HFFc6 (cell line): Measurements from ENCODE around the gene TMEM179. TPM values are rescaled to one million over a fixed set of nuclear protein-coding genes. Genes with fewer than 3 reads are reported as not detected.
A peak's percentile ranks its signal among the peaks of the same experiment; 100 is the strongest.
"Not testable (repeated sequence)": the region's sequence is repeated elsewhere in the genome, so short reads cannot be mapped to it uniquely, and the experiment has no call there.

Experiments used
- DNase-seq: peaks from one replicate; pipeline ENCODE4 v3.0.0-alpha.2; 2018
- H3K27ac Mint-ChIP-seq: 2 replicates; pipeline ENCODE4 v1.8.0; 2020; ENCODE audit warnings: mild to moderate bottlenecking, mixed read lengths
- H3K27me3 Mint-ChIP-seq: 2 replicates; pipeline ENCODE4 v1.8.0; 2021; ENCODE audit warnings: mild to moderate bottlenecking, moderate library complexity, mixed read lengths; ENCODE audit not compliant: insufficient read depth
- H3K36me3 Mint-ChIP-seq: 2 replicates; pipeline ENCODE4 v1.8.0; 2021; ENCODE audit warnings: low read depth, mixed read lengths
- H3K4me1 Mint-ChIP-seq: 2 replicates; pipeline ENCODE4 v1.8.0; 2020; ENCODE audit warnings: low read depth, mixed read lengths
- H3K4me3 Mint-ChIP-seq: 2 replicates; pipeline ENCODE4 v1.8.0; 2020; ENCODE audit warnings: mild to moderate bottlenecking, moderate library complexity, mixed read lengths
- H3K9me3 Mint-ChIP-seq: 2 replicates; pipeline ENCODE4 v1.8.0; 2020; ENCODE audit warnings: mild to moderate bottlenecking, mixed read lengths
- CTCF ChIP-seq: fragments of 200-600 bp; sonication (generic); IDR thresholded peaks from 2 replicates; pipeline ENCODE4 v1.5.0; 2021; ENCODE audit warnings: antibody characterized with exemption, mild to moderate bottlenecking
- total RNA-seq, 6 experiments: library from RNA; stranded (reverse); fragmentation: NEBNext Ultra II Directional; extraction: Animal tissue kit (Norgen Biotek cat#: 25700); gene quantifications; 2 replicates in 1 of 6; 3 replicates in 5 of 6; pipeline ENCODE4 v1.2.3, GENCODE V29; 2021

The TMEM179 gene
- total RNA-seq, 6 experiments from 2014 or later = not detected

- peak; percentile 91 for TF ChIP-seq CTCF
- peaks cover 4% of the 10 kb centered on the region for H3K9me3 Mint-ChIP-seq
- H3K36me3 Mint-ChIP-seq = peaks cover under 1% of the 10 kb centered on the region; the same call in 1 of the 2 replicates
- peak; percentile 36 for DNase-seq
- H3K27me3 Mint-ChIP-seq = peaks cover 7% of the 10 kb centered on the region
- H3K4me1 Mint-ChIP-seq = peaks cover 3% of the 10 kb centered on the region; the same call in 1 of the 2 replicates
- no peak overlapping the region for H3K27ac Mint-ChIP-seq
- H3K4me3 Mint-ChIP-seq = no peak overlapping the region
Observed at GRCh38 chr14:104639885-104640548, 35.4 kb upstream of the TMEM179 start.

GRCh38 chr14:104639471-104639870, 34.9 kb upstream of the TMEM179 start:
- Mint-ChIP-seq H3K27me3 (peaks cover 5% of the 10 kb centered on the region), H3K36me3 (no peaks in the 10 kb centered on the region), H3K4me1 (no peaks in the 10 kb centered on the region), H3K4me3 (no peak overlapping the region), H3K27ac (no peak overlapping the region), H3K9me3 (no peaks in the 10 kb centered on the region)
- TF ChIP-seq CTCF = no peak
- DNase-seq = no peak

- Mint-ChIP-seq H3K4me1 (no peaks in the 10 kb centered on the region), H3K27me3 (peaks cover 5% of the 10 kb centered on the region), H3K36me3 (no peaks in the 10 kb centered on the region), H3K4me3 (no peak overlapping the region), H3K27ac (no peak overlapping the region), H3K9me3 (no peaks in the 10 kb centered on the region)
- DNase-seq = no peak
- TF ChIP-seq CTCF = no peak
Observed at GRCh38 chr14:104638927-104639450, 34.4 kb upstream of the TMEM179 start.

GRCh38 chr14:104638190-104638589, 33.6 kb upstream of the TMEM179 start:
- H3K36me3 Mint-ChIP-seq = no peaks in the 10 kb centered on the region
- H3K27ac Mint-ChIP-seq = no peak overlapping the region

GRCh38 chr14:104637546-104638003, 33.0 kb upstream of the TMEM179 start:
- Mint-ChIP-seq H3K4me1 (no peaks in the 10 kb centered on the region), H3K36me3 (no peaks in the 10 kb centered on the region), H3K27ac (no peak overlapping the region), H3K4me3 (no peak overlapping the region), H3K27me3 (peaks cover 2% of the 10 kb centered on the region), H3K9me3 (no peaks in the 10 kb centered on the region)
- no peak for DNase-seq
- TF ChIP-seq CTCF = no peak

More at GRCh38 chr14:104638190-104638589, 33.6 kb upstream of the TMEM179 start:
- peaks cover 3% of the 10 kb centered on the region; the same call in 1 of the 2 replicates for H3K27me3 Mint-ChIP-seq
- H3K9me3 Mint-ChIP-seq = no peaks in the 10 kb centered on the region
- DNase-seq = no peak
- TF ChIP-seq CTCF = no peak
- no peaks in the 10 kb centered on the region for H3K4me1 Mint-ChIP-seq
- H3K4me3 Mint-ChIP-seq = no peak overlapping the region

GRCh38 chr14:104636846-104637545, 32.4 kb upstream of the TMEM179 start:
- H3K27ac Mint-ChIP-seq, H3K9me3 Mint-ChIP-seq, H3K4me1 Mint-ChIP-seq, H3K36me3 Mint-ChIP-seq, H3K27me3 Mint-ChIP-seq, H3K4me3 Mint-ChIP-seq, DNase-seq: not testable (repeated sequence)
